K562 (cell line): ENCODE measurements around the gene PIK3R6. TPM values are rescaled to one million over a fixed set of nuclear protein-coding genes. Genes with fewer than 3 reads are reported as not detected.

Experiments
- BCOR ChIP-seq: fragments of 450-650 bp; IDR thresholded peaks from 2 replicates; pipeline ENCODE4 v1.6.1; 2016
- CBX2 ChIP-seq: fragments of 200-600 bp; sonication (generic); IDR thresholded peaks from one replicate; pipeline ENCODE4 v1.6.1; 2012; ENCODE audit warnings: mild to moderate bottlenecking, low read length, inconsistent platforms; ENCODE audit not compliant: insufficient read depth, poor library complexity, severe bottlenecking
- IRF2 ChIP-seq: sonication (generic); formaldehyde crosslinking; IDR thresholded peaks from 2 replicates; pipeline ENCODE4 v1.8.1; 2022; ENCODE audit warnings: mild to moderate bottlenecking, missing genetic modification reagents
- ZNF174 ChIP-seq: fragments of 250-450 bp; sonication (Bioruptor Pico); IDR thresholded peaks from 2 replicates; pipeline ENCODE4 v1.4.0; 2020; ENCODE audit warnings: mild to moderate bottlenecking
- ZNF785 ChIP-seq: fragments of 250-450 bp; sonication (Bioruptor Pico); IDR thresholded peaks from 2 replicates; pipeline ENCODE4 v1.4.0; 2020; ENCODE audit warnings: mild to moderate bottlenecking
- polyA plus RNA-seq, 8 experiments: library from polyadenylated mRNA; depleted of rRNA in 4 of 8; stranded (reverse) in 5 of 8; unstranded in 3 of 8; fragments of >200 nt; fragmentation: Nextera tagmentation in 2 of 8; fragmentation: Illumina TruSeq in 1 of 8; extraction: Ambion mirVana in 2 of 8; extraction: Trizol in 1 of 8; gene quantifications; 2 replicates each; pipeline versions ENCODE4 v1.2.1 to v1.2.3, GENCODE V29; 2011 to 2014; ENCODE audit warnings: inconsistent platforms in 1 of 8, missing spikeins in 1 of 8
- total RNA-seq, 7 experiments: library from RNA; depleted of rRNA in 6 of 7; stranded (reverse); fragments of >200 nt in 6 of 7; fragmentation: Illumina TruSeq in 2 of 7; extraction: Trizol in 2 of 7; gene quantifications; 2 replicates each; pipeline versions ENCODE4 v1.2.1 to v1.2.3, GENCODE V29; 2011 to 2021; ENCODE audit warnings: low replicate concordance in 1 of 7
- TF ChIP-seq, protein P1 (sequence below): fragments of 250-450 bp; sonication (Bioruptor Pico); IDR thresholded peaks from 2 replicates; pipeline ENCODE4 v1.5.0; 2022; ENCODE audit warnings: mild to moderate bottlenecking
- TF ChIP-seq, protein P2 (sequence below): fragments of 450-650 bp; formaldehyde crosslinking; IDR thresholded peaks from 2 replicates; pipeline ENCODE4 v1.4.0; 2022; ENCODE audit warnings: missing genetic modification characterization

Gene PIK3R6
- total and polyA plus RNA-seq, 9 of the 15 experiments (the other 6 are each of a cell fraction or from before 2014, with no cell fraction given) = 0.04 TPM; not detected in 8

DNA sequence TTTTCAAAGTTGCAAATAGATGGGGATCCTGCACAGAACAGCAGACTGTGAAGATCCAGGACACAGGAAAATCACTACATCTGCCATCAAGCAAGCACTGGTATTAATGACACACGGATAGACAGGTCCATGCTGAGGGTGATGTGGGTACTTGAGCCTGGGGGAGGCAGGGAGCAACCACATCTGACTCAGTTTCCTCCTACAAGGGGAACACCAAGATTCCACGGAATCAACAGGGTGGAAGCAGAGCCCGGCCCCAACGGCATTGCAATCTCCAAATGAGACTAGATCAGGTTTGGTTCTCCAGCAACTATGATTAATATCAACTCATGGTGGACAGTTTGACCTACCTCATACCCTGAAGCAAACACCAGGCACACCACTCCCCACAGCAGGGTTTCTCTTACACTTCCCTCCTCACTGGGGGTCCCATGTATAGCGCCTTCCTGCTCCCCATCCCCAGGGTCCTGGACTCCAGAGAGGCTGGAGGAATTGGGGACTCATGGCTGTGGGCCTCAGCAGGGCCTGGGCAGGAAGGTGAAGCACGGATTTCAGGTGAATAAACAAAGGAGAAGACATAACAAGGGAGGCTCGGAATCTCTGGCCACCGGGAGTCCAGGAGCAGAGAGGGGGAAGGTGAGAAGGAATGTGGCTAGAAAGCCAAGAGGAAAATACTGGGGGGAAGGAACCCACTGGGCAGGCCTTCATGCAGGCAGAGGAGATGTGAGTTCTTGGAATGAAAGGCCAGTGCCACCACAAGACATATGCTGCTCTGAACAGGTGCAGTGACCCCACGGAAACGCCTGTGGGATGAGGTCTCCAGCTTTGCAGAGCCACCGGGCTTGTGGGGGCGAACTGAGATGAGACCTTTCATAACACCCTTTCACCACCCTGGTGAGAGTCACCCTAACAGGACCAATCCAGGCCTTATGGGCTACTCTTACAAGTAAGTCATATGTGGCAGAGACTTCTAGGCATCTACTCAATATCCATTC lies 29.5 kb upstream of the PIK3R6 start (continued):
- TF ChIP-seq, protein P1, sequence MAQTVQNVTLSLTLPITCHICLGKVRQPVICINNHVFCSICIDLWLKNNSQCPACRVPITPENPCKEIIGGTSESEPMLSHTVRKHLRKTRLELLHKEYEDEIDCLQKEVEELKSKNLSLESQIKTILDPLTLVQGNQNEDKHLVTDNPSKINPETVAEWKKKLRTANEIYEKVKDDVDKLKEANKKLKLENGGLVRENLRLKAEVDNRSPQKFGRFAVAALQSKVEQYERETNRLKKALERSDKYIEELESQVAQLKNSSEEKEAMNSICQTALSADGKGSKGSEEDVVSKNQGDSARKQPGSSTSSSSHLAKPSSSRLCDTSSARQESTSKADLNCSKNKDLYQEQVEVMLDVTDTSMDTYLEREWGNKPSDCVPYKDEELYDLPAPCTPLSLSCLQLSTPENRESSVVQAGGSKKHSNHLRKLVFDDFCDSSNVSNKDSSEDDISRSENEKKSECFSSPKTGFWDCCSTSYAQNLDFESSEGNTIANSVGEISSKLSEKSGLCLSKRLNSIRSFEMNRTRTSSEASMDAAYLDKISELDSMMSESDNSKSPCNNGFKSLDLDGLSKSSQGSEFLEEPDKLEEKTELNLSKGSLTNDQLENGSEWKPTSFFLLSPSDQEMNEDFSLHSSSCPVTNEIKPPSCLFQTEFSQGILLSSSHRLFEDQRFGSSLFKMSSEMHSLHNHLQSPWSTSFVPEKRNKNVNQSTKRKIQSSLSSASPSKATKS = no peak
- TF ChIP-seq IRF2 (CRISPR knock-in tag) (no peak), CBX2 (no peak), ZNF174 (CRISPR knock-in tag) (no peak), BCOR (no peak), ZNF785 (no peak)
- TF ChIP-seq, protein P2, sequence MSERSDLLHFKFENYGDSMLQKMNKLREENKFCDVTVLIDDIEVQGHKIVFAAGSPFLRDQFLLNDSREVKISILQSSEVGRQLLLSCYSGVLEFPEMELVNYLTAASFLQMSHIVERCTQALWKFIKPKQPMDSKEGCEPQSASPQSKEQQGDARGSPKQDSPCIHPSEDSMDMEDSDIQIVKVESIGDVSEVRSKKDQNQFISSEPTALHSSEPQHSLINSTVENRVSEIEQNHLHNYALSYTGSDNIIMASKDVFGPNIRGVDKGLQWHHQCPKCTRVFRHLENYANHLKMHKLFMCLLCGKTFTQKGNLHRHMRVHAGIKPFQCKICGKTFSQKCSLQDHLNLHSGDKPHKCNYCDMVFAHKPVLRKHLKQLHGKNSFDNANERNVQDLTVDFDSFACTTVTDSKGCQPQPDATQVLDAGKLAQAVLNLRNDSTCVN (CRISPR knock-in tag) = no peak
